Neural cell (in vitro differentiated cells): ENCODE results near the gene SPRN. TPM values are rescaled to one million over a fixed set of nuclear protein-coding genes. Genes with fewer than 3 reads are reported as not detected.

Experiments
- H2AFZ ChIP-seq: fragments of 200-600, 300-800 bp; sonication (generic), shearing (Covaris generic); 2 replicates; pipeline ENCODE4 v1.6.0; 2014; ENCODE audit warnings: low read depth, mild to moderate bottlenecking, antibody characterized with exemption, low read length, moderate library complexity
- H3F3A ChIP-seq: fragments of 200-600 bp; shearing (Covaris generic); 2 replicates; pipeline ENCODE4 v1.6.1; 2016; ENCODE audit warnings: mild to moderate bottlenecking, moderate library complexity, mixed read lengths, antibody characterized with exemption, low read length; ENCODE audit not compliant: insufficient read depth, poor library complexity, severe bottlenecking
- H3K27ac ChIP-seq: fragments of 200-600, 300-800 bp; sonication (generic), shearing (Covaris generic); 2 replicates; pipeline ENCODE4 v1.5.1; 2014; ENCODE audit warnings: mild to moderate bottlenecking, low read length, moderate library complexity
- H3K27me3 ChIP-seq: fragments of 300-800, 200-600 bp; sonication (generic), shearing (Covaris generic); 2 replicates; pipeline ENCODE4 v1.6.0; 2014; ENCODE audit warnings: mild to moderate bottlenecking, low read depth, low read length, moderate library complexity; ENCODE audit not compliant: insufficient read depth
- H3K36me3 ChIP-seq: fragments of 300-800, 200-600 bp; sonication (generic), shearing (Covaris generic); 2 replicates; pipeline ENCODE4 v1.5.1; 2014; ENCODE audit warnings: mild to moderate bottlenecking, antibody characterized with exemption, low read length, moderate library complexity; ENCODE audit not compliant: insufficient read depth
- H3K4me2 ChIP-seq: fragments of 300-800, 200-600 bp; sonication (generic), shearing (Covaris generic); 2 replicates; pipeline ENCODE4 v1.6.0; 2014; ENCODE audit warnings: mild to moderate bottlenecking, low read length
- H3K4me3 ChIP-seq: fragments of 300-800, 200-600 bp; sonication (generic), shearing (Covaris generic); 2 replicates; pipeline ENCODE4 v1.5.1; 2014; ENCODE audit warnings: mild to moderate bottlenecking, low read length, moderate library complexity
- H3K79me2 ChIP-seq: fragments of 200-600 bp; shearing (Covaris generic); replicated peaks from 2 replicates; pipeline ENCODE4 v1.6.0; 2014; ENCODE audit warnings: mild to moderate bottlenecking, low read length, moderate library complexity; ENCODE audit not compliant: insufficient read depth
- H3K9ac ChIP-seq: fragments of 300-800, 200-600 bp; sonication (generic), shearing (Covaris generic); 2 replicates; pipeline ENCODE4 v1.6.1; 2016; ENCODE audit warnings: mild to moderate bottlenecking, low read length, mixed read lengths
- H3K9me2 ChIP-seq: fragments of 200-600 bp; shearing (Covaris generic); 2 replicates; pipeline ENCODE4 v1.6.1; 2016; ENCODE audit warnings: mild to moderate bottlenecking, low read length, mixed read lengths; ENCODE audit not compliant: insufficient read depth
- H3K9me3 ChIP-seq: fragments of 200-600, 300-800 bp; sonication (generic), shearing (Covaris generic); 2 replicates; pipeline ENCODE4 v1.6.1; 2016; ENCODE audit warnings: mild to moderate bottlenecking, mixed run types, low read length, moderate library complexity, mixed read lengths
- H4K20me1 ChIP-seq: fragments of 200-600 bp; shearing (Covaris generic); 2 replicates; pipeline ENCODE4 v1.6.1; 2016; ENCODE audit warnings: mild to moderate bottlenecking, mixed run types; ENCODE audit not compliant: insufficient read depth
- CTCF ChIP-seq: fragments of 450-650 bp; IDR thresholded peaks from 2 replicates; pipeline ENCODE4 v1.5.1; 2014; ENCODE audit warnings: antibody characterized with exemption, mild to moderate bottlenecking, moderate library complexity; ENCODE audit not compliant: poor library complexity, severe bottlenecking
- EP300 ChIP-seq: fragments of 450-650 bp; conservative IDR thresholded peaks from 2 replicates; pipeline ENCODE4 v1.6.1; 2014; ENCODE audit warnings: antibody characterized with exemption, mild to moderate bottlenecking, moderate library complexity; ENCODE audit not compliant: poor library complexity, severe bottlenecking
- EZH2 ChIP-seq: fragments of 200-600, 300-800 bp; shearing (Covaris generic), sonication (generic); IDR thresholded peaks from 2 replicates; pipeline ENCODE4 v1.6.1; 2014; ENCODE audit warnings: antibody characterized with exemption, low read length, borderline replicate concordance, mild to moderate bottlenecking; ENCODE audit not compliant: insufficient read depth, poor library complexity, severe bottlenecking
- MXI1 ChIP-seq: fragments of 450-650 bp; conservative IDR thresholded peaks from 2 replicates; pipeline ENCODE4 v1.6.1; 2014; ENCODE audit warnings: antibody characterized with exemption, mild to moderate bottlenecking; ENCODE audit not compliant: poor library complexity, severe bottlenecking
- POLR2AphosphoS5 ChIP-seq: IDR thresholded peaks from 2 replicates; pipeline ENCODE4 v1.6.1; 2012
- RAD21 ChIP-seq: fragments of 450-650 bp; conservative IDR thresholded peaks from 2 replicates; pipeline ENCODE4 v1.6.1; 2014; ENCODE audit warnings: antibody characterized with exemption, mild to moderate bottlenecking, moderate library complexity
- REST ChIP-seq: IDR thresholded peaks from 2 replicates; pipeline ENCODE4 v1.6.1; 2012; ENCODE audit warnings: borderline replicate concordance
- SMC3 ChIP-seq: fragments of 450-650 bp; conservative IDR thresholded peaks from 2 replicates; pipeline ENCODE4 v1.6.1; 2014; ENCODE audit warnings: antibody characterized with exemption, mild to moderate bottlenecking, moderate library complexity; ENCODE audit not compliant: poor library complexity
- TAF1 ChIP-seq: IDR thresholded peaks from 2 replicates; pipeline ENCODE4 v1.6.1; 2012; ENCODE audit warnings: low read depth
- polyA plus RNA-seq: library from polyadenylated mRNA; depleted of rRNA; stranded (reverse); fragments of >200 nt; gene quantifications from 2 replicates; pipeline ENCODE4 v1.2.3, GENCODE V29; 2014

Gene SPRN
- polyA plus RNA-seq, 1 donor from 2014 or later: 1.1 TPM

- Histone ChIP-seq H3K9me3 (peaks cover 7% of the 10 kb centered on the region), H3K4me2 (no peak overlapping the region), H2AFZ (no peak overlapping the region), H3K79me2 (no peaks in the 10 kb centered on the region), H3K27ac (no peak overlapping the region), H3K27me3 (no peaks in the 10 kb centered on the region), H3K36me3 (no peaks in the 10 kb centered on the region), H3K9ac (no peak overlapping the region), H3K4me3 (no peak overlapping the region), H3K9me2 (no peaks in the 10 kb centered on the region), H4K20me1 (no peaks in the 10 kb centered on the region), H3F3A (no peaks in the 10 kb centered on the region)
- TF ChIP-seq EZH2 (no peak), MXI1 (no peak), RAD21 (no peak), REST (no peak), POLR2AphosphoS5 (no peak), SMC3 (no peak), TAF1 (no peak), CTCF (no peak), EP300 (no peak)
Observed at GRCh38 chr10:133464582-133465031, 40.2 kb upstream of the SPRN start.

- Histone ChIP-seq H3K9me2 (no peaks in the 10 kb centered on the region), H3K79me2 (no peaks in the 10 kb centered on the region), H4K20me1 (no peaks in the 10 kb centered on the region), H3K4me3 (no peak overlapping the region), H3K9ac (no peak overlapping the region), H3K9me3 (peaks cover 7% of the 10 kb centered on the region), H3K27me3 (no peaks in the 10 kb centered on the region), H3F3A (no peaks in the 10 kb centered on the region), H3K4me2 (no peak overlapping the region), H3K36me3 (no peaks in the 10 kb centered on the region), H2AFZ (no peak overlapping the region), H3K27ac (no peak overlapping the region)
- TF ChIP-seq EZH2: no peak
- TF ChIP-seq MXI1: no peak
- TF ChIP-seq CTCF: no peak
- no peak for TF ChIP-seq POLR2AphosphoS5
- TF ChIP-seq SMC3: no peak
- no peak for TF ChIP-seq REST
- TF ChIP-seq EP300: no peak
- no peak for TF ChIP-seq RAD21
- TF ChIP-seq TAF1: no peak
Observed at GRCh38 chr10:133462512-133463305, 38.3 kb upstream of the SPRN start.
